Breast epithelium (tissue), 4 donors: ENCODE results near the gene NCOA1. TPM values are rescaled to one million over a fixed set of nuclear protein-coding genes. Genes with fewer than 3 reads are reported as not detected.
"Not testable (repeated sequence)": the region's sequence is repeated elsewhere in the genome, so short reads cannot be mapped to it uniquely, and the experiment has no call there.

ENCODE experiments used
- DNase-seq, 2 donors: peaks; one replicate each; pipeline ENCODE4 v3.0.0-alpha.2; 2019; ENCODE audit warnings: low spot score in 2 of 2
- H3K27ac ChIP-seq, 2 donors: fragments of 200-600 bp; sonication (generic) in 1 of 2; one replicate each; pipeline ENCODE4 v1.5.1; 2016 to 2019; ENCODE audit warnings: mild to moderate bottlenecking in 1 of 2
- H3K27me3 ChIP-seq, 2 donors: fragments of 200-600 bp; sonication (generic) in 1 of 2; one replicate each; pipeline versions ENCODE4 v1.5.1 to v1.6.0; 2017 to 2019; ENCODE audit warnings: control low read depth in 1 of 2, mild to moderate bottlenecking in 1 of 2
- H3K36me3 ChIP-seq: fragments of 200-600 bp; one replicate; pipeline ENCODE4 v1.5.1; 2019
- H3K4me1 ChIP-seq, 2 donors: fragments of 200-600 bp; sonication (generic); one replicate each; pipeline ENCODE4 v1.5.1; 2016 to 2019; ENCODE audit warnings: control low read depth in 1 of 2
- H3K4me3 ChIP-seq, 3 donors: fragments of 200-600 bp; sonication (generic); 1 replicate in 2 of 3; 2 replicates in 1 of 3; pipeline ENCODE4 v1.5.1; 2016 to 2019; ENCODE audit warnings: mild to moderate bottlenecking in 3 of 3, moderate library complexity in 2 of 3
- H3K9me3 ChIP-seq, 2 donors: fragments of 200-600 bp; sonication (generic) in 1 of 2; one replicate each; pipeline ENCODE4 v1.5.1; 2016 to 2019; ENCODE audit warnings: control low read depth in 1 of 2
- POLR2A ChIP-seq: fragments of 450-650 bp; IDR thresholded peaks from one replicate; pipeline ENCODE4 v1.6.1; 2016; ENCODE audit warnings: antibody characterized with exemption, mild to moderate bottlenecking, moderate library complexity
- POLR2AphosphoS5 ChIP-seq, 3 donors: sonication (generic); formaldehyde crosslinking; IDR thresholded peaks; one replicate each; pipeline ENCODE4 v1.6.1; 2017; ENCODE audit warnings: antibody characterized with exemption in 3 of 3
- intact Hi-C: fragments of 100-400 bp; cut with DNase I; formaldehyde crosslinking; loops from one replicate; pipeline ENCODE4 v1.15.1; 2023; ENCODE audit warnings: low total_unique reads
- total RNA-seq, 3 donors: library from RNA; depleted of rRNA; stranded (reverse); fragments of >200 nt; gene quantifications; one replicate each; pipeline ENCODE4 v1.1.0, GENCODE V29; 2016
- TF ChIP-seq, protein P1 (sequence below), 3 donors: fragments of 450-650 bp; IDR thresholded peaks; one replicate each; pipeline ENCODE4 v1.5.1; 2016 to 2017; ENCODE audit warnings: antibody characterized with exemption in 3 of 3, mild to moderate bottlenecking in 3 of 3, moderate library complexity in 3 of 3

NCOA1 gene
- total RNA-seq, 3 donors from 2014 or later = 66.4 to 83.4 (median 69.2) TPM

DNA sequence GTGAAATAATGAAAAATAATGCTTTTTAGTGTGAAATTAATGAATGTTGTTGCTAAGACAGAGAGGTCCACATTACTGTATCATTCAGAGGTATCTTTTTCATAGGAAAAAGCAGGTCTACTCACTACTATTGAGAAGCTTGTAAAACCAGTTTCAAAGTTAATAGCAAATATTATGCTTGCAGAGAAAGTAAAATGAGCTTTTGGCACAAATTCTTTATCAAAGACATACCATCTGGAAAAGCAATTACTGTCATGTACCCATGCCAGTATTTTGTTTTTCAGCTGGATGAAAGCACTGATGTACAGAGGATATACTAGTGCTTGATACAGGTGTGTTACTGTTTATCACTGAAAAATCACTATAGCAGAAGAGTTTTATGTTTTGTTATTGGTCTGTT, 77.5 kb downstream of the NCOA1 start:
- Histone ChIP-seq H3K27ac (no peak overlapping the region), H3K4me1 (peaks cover 0 to 12% of the 10 kb centered on the region in 2 donors), H3K9me3 (peaks cover 0 to 9% of the 10 kb centered on the region in 2 donors), H3K36me3 (peaks cover 5% of the 10 kb centered on the region), H3K4me3 (no peak overlapping the region), H3K27me3 (no peaks in the 10 kb centered on the region)
- TF ChIP-seq, protein P1, sequence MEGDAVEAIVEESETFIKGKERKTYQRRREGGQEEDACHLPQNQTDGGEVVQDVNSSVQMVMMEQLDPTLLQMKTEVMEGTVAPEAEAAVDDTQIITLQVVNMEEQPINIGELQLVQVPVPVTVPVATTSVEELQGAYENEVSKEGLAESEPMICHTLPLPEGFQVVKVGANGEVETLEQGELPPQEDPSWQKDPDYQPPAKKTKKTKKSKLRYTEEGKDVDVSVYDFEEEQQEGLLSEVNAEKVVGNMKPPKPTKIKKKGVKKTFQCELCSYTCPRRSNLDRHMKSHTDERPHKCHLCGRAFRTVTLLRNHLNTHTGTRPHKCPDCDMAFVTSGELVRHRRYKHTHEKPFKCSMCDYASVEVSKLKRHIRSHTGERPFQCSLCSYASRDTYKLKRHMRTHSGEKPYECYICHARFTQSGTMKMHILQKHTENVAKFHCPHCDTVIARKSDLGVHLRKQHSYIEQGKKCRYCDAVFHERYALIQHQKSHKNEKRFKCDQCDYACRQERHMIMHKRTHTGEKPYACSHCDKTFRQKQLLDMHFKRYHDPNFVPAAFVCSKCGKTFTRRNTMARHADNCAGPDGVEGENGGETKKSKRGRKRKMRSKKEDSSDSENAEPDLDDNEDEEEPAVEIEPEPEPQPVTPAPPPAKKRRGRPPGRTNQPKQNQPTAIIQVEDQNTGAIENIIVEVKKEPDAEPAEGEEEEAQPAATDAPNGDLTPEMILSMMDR (IDR thresholded peaks at IDR 0.05) = no peak
- TF ChIP-seq POLR2AphosphoS5 (IDR thresholded peaks at IDR 0.05) (no peak), POLR2A (no peak)
- DNase-seq = no peak
- intact Hi-C loops = no loop called here

DNA sequence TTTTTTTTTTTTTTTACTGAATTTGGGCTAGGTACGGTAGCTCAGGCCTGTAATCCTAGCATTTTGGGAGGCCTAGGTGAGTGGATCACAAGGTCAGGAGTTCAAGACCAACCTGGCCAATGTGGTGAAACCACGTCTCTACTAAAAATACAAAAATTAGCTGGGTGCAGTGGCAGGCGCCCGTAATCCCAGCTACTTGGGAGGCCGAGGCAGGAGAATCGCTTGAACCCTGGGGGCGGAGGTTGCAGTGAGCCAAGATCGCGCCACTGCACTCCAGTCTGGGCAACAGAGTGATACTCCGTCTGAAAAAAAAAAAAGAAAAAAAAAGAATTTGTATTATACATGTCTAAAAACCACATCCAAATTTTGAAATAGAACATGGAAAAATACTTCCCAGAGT, 78.5 kb downstream of the NCOA1 start:
- H3K4me3 ChIP-seq, H3K9me3 ChIP-seq, H3K27ac ChIP-seq, intact Hi-C loops, H3K27me3 ChIP-seq, H3K36me3 ChIP-seq, DNase-seq: not testable (repeated sequence)
- peaks cover 0 to 12% of the 10 kb centered on the region in 2 donors for H3K4me1 ChIP-seq

DNA sequence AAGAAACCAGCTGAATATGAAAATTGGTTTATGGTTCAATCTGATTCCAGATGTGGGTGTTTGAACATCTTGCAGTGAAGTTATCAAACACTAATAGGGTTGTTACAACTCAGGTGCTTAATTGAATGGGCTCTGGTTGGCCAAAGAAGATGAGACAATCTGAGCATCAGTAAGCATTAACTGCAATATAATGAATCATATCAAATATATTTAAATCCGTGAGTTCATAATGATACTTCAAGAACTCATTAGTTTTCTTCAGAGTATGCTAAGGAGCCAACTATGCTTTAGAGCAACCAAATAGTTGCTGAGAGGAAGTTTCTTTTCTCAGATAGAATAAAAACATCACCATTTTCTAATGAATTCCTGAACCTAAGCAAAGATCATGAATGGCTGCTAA, 79.2 kb downstream of the NCOA1 start:
- no peak overlapping the region for H3K4me3 ChIP-seq
- TF ChIP-seq POLR2A = no peak
- TF ChIP-seq, protein P1 (IDR thresholded peaks at IDR 0.05) = no peak
- no peak for DNase-seq
- intact Hi-C loops = no loop called here
- no peak overlapping the region for H3K27ac ChIP-seq
- H3K27me3 ChIP-seq = no peaks in the 10 kb centered on the region
- peaks cover 0 to 9% of the 10 kb centered on the region in 2 donors for H3K9me3 ChIP-seq
- peaks cover 0 to 12% of the 10 kb centered on the region in 2 donors for H3K4me1 ChIP-seq
- peaks cover 5% of the 10 kb centered on the region for H3K36me3 ChIP-seq

DNA sequence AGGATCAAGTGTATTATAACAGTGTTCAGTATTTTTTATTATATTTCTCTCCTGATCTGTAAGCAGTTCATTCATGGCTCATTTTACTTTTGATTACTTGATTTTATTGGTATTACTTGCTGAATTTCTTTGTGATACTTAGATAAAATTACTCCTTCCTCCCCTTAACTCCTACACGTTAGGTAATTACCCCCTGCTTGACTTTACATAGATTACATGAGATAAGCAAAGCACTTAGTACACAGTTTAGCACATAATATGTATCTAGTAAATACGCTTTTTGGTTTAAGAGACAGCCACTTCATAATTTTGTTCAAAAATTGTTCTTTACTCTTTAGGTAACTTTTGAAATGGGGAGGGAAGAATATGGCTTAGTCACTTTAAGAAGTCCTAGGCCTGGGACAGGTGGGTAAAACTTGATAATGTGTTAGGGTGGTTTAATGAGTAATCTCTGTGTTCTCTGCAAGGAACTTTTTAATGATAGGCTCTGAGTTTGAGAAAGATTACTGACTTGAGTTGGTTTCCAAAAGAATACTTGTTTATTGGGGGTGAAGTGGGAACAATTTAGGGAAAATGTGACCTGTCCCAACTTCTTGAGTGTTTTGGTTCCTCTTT, 80.9 kb downstream of the NCOA1 start:
- intact Hi-C loops = no loop called here
- Histone ChIP-seq H3K9me3 (no peaks in the 10 kb centered on the region), H3K4me1 (peaks cover 0 to 12% of the 10 kb centered on the region in 2 donors), H3K4me3 (no peak overlapping the region), H3K27ac (no peak overlapping the region), H3K36me3 (no peaks in the 10 kb centered on the region), H3K27me3 (no peaks in the 10 kb centered on the region)
- no peak for DNase-seq
- TF ChIP-seq POLR2A (no peak), POLR2AphosphoS5 (IDR thresholded peaks at IDR 0.05) (no peak)
- TF ChIP-seq, protein P1 (IDR thresholded peaks at IDR 0.05) = no peak

DNA sequence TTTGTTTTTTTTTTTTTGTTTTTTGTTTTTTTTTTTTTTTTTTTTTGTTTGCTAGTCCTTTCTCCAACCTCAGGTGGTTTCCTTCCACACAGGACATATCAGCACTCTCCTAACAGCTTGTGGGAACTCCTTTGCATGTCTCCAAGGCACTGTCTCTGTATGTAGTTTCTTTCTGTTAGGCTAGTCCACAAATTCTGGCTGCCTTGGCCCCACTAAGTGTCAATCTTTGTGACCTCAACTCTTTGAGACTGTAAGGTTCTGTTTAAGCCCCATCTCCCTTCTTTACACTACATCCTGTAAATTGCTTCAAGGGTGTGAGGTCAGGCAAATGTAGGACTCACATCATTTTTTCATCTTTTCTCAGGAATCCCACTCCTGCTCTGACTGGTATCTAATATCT, 85.1 kb downstream of the NCOA1 start:
- intact Hi-C loops = no loop called here
- TF ChIP-seq POLR2A (no peak), POLR2AphosphoS5 (IDR thresholded peaks at IDR 0.05) (no peak)
- TF ChIP-seq, protein P1 (IDR thresholded peaks at IDR 0.05) = no peak
- Histone ChIP-seq H3K4me3 (no peak overlapping the region), H3K4me1 (no peaks in the 10 kb centered on the region), H3K27me3 (no peaks in the 10 kb centered on the region), H3K9me3 (no peaks in the 10 kb centered on the region), H3K27ac (no peak overlapping the region), H3K36me3 (no peaks in the 10 kb centered on the region)
- DNase-seq = no peak

DNA sequence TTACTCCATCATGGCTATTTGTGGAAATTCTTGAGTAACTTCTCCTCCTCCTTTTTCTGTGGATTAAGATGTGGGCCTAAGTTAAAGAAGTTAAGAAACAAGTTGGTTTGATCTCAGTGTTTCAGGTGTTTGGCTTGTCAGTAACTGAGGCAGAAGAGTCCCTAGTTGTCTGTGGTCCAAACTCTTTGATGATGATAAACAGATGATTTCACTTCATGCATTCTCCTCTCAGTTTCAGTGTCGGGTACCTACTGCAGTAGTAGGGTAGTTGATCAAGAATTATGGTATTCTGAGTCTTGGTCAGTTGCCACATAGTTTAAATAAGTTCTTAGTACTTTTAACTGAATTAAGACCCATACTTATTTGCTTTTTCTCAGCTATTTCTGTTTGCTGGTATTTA, 85.6 kb downstream of the NCOA1 start:
- H3K4me1 ChIP-seq = no peaks in the 10 kb centered on the region
- TF ChIP-seq POLR2A = no peak
- no peak for TF ChIP-seq POLR2AphosphoS5 (IDR thresholded peaks at IDR 0.05)
- TF ChIP-seq, protein P1 (IDR thresholded peaks at IDR 0.05) = no peak
- no peak for DNase-seq
- no peak overlapping the region for H3K27ac ChIP-seq
- no peaks in the 10 kb centered on the region for H3K36me3 ChIP-seq
- intact Hi-C loops = no loop called here
- no peaks in the 10 kb centered on the region for H3K27me3 ChIP-seq
- no peaks in the 10 kb centered on the region for H3K9me3 ChIP-seq
- H3K4me3 ChIP-seq = no peak overlapping the region
